Measurements from ENCODE around the gene TFF3. TPM values are rescaled to one million over a fixed set of nuclear protein-coding genes. Genes with fewer than 3 reads are reported as not detected.

The TFF3 gene
- total and polyA plus RNA-seq, 2 experiments from 2014 or later, result 0.38 TPM; not detected in 1

DNA sequence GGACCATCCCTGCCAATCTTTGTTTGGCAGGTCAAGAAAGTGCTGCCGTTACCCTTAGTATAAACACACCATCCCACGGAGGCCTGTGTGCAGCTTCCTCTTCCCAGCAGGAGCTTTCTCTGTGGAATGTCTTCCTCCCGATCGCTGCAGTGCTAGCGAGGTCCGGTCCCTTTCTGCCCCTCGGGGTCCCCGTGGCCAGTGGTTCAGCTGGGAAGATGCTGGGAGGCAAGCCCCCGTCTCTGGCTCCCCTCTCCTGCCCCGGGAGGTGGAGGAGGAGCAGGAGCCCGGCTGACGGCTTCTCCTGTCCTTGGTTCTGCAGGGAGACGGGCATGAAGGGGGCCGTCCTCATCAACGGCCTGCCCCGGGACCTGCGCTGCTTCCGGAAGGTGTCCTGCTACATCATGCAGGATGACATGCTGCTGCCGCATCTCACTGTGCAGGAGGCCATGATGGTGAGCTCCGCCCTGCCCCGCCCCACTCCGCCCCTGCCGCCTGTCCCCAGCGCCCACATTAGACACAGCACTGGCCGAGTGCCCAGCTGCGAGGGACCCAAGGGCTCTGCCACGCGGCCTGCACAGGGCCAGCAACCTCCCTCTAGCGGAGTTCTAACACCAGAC, 42.1 kb downstream of the TFF3 start:
- no peak overlapping the region for H3K4me3 ChIP-seq
- TF ChIP-seq, protein P1, sequence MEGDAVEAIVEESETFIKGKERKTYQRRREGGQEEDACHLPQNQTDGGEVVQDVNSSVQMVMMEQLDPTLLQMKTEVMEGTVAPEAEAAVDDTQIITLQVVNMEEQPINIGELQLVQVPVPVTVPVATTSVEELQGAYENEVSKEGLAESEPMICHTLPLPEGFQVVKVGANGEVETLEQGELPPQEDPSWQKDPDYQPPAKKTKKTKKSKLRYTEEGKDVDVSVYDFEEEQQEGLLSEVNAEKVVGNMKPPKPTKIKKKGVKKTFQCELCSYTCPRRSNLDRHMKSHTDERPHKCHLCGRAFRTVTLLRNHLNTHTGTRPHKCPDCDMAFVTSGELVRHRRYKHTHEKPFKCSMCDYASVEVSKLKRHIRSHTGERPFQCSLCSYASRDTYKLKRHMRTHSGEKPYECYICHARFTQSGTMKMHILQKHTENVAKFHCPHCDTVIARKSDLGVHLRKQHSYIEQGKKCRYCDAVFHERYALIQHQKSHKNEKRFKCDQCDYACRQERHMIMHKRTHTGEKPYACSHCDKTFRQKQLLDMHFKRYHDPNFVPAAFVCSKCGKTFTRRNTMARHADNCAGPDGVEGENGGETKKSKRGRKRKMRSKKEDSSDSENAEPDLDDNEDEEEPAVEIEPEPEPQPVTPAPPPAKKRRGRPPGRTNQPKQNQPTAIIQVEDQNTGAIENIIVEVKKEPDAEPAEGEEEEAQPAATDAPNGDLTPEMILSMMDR (IDR thresholded peaks at IDR 0.05; ENCODE audit: low read depth, low read length), result no peak
- no peaks in the 10 kb centered on the region for H3K4me1 ChIP-seq (ENCODE audit: low read depth)
- DNase-seq (ENCODE audit: low read depth in 1 of 2, low spot score in 1 of 2), result no peak
- H3K9me3 ChIP-seq (ENCODE audit: low read depth), result no peaks in the 10 kb centered on the region
- H3K27ac ChIP-seq, result no peak overlapping the region
- no peaks in the 10 kb centered on the region for H3K27me3 ChIP-seq
- H3K36me3 ChIP-seq, result no peaks in the 10 kb centered on the region

DNA sequence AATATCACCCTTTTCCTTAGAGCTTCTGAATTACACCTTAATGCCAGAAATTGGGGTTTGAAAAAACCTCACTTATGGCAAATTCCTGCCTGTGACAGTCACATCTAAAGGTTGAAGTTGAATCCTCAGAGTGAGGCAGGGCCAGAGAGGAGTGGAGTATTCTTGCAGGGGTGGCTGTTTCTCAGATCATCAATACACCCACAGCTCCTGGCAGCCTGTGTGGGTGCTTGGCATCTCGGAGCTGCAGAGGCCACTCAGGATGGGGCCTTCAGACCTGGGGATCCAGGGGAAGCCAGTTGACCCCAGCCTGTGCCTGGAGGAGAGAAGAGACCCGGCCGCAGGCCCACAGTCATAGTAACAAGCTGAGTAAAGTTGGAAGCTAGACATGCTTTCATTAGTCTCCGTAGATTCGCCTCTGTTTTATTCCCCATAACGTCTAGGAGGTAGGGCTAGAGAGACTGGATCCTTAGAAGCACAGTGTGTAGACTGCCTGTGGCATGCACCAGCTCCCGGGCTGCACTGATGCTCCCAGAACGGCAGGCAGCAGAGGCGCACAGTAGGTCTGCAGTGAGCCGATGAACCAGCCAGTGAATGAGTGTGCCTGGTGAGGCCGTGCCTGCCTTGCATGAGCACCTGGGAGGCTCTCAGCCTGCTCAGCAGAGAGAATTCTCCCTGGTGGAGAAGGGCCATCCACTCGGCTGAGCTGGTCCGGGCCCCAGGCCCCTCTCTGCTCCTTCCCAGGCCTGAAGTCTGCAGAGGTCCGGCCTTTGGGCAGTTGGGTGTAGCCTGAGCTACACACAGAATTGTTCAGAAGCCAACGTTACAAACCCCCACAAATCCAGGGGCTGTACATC, 42.9 kb downstream of the TFF3 start:
- no peak for DNase-seq (ENCODE audit: low read depth in 1 of 2, low spot score in 1 of 2)
- H3K4me3 ChIP-seq, result no peak overlapping the region
- H3K27ac ChIP-seq, result no peak overlapping the region
- TF ChIP-seq, protein P1 (IDR thresholded peaks at IDR 0.05; ENCODE audit: low read depth, low read length), result no peak
- H3K9me3 ChIP-seq (ENCODE audit: low read depth), result no peaks in the 10 kb centered on the region
- no peaks in the 10 kb centered on the region for H3K27me3 ChIP-seq
- no peaks in the 10 kb centered on the region for H3K36me3 ChIP-seq
- H3K4me1 ChIP-seq (ENCODE audit: low read depth), result no peaks in the 10 kb centered on the region

DNA sequence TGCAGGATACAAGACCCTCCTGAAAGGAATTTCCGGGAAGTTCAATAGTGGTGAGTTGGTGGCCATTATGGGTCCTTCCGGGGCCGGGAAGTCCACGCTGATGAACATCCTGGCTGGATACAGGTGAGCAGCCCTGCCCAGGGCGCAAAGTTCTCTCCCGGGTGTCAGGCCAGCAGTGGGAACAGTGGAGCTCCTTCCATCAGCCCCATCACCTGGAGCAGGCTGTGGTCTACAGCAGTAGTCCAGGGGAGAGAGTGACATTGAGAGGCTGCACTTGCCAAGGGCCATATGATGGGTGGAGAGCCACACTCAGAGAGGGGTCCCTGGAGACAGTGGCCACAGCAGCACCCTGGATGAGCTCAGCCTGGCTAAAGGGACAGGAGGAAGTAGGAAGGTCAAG, 44.1 kb downstream of the TFF3 start:
- TF ChIP-seq, protein P1 (IDR thresholded peaks at IDR 0.05; ENCODE audit: low read depth, low read length), result no peak
- H3K4me1 ChIP-seq (ENCODE audit: low read depth), result no peaks in the 10 kb centered on the region
- H3K9me3 ChIP-seq (ENCODE audit: low read depth), result no peaks in the 10 kb centered on the region
- no peaks in the 10 kb centered on the region for H3K27me3 ChIP-seq
- DNase-seq (ENCODE audit: low read depth in 1 of 2, low spot score in 1 of 2), result no peak
- no peaks in the 10 kb centered on the region for H3K36me3 ChIP-seq
- no peak overlapping the region for H3K27ac ChIP-seq
- no peak overlapping the region for H3K4me3 ChIP-seq

DNA sequence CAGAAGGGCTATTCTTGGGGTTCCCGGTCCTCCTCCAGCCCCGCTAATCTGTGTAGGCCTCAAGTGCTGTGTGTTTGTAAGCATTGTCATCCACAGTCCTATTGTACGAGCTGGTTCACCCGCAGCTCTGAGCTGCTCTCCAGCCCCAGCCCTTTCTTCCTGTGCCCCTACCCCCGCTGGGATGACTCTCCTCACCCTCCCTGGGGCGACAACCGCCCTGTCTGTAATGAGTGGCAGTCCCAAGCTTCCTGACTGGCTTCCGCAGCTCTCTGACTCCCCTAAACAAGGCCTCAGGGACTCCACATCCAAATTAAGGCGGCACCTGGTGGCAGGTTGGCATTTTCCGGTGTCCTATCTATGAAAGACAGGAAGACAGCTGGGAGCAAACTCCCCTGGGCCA, 45.8 kb downstream of the TFF3 start:
- TF ChIP-seq, protein P1 (IDR thresholded peaks at IDR 0.05; ENCODE audit: low read depth, low read length), result no peak
- H3K27ac ChIP-seq, result no peak overlapping the region
- no peaks in the 10 kb centered on the region for H3K9me3 ChIP-seq (ENCODE audit: low read depth)
- H3K4me1 ChIP-seq (ENCODE audit: low read depth), result no peaks in the 10 kb centered on the region
- no peak overlapping the region for H3K4me3 ChIP-seq
- no peaks in the 10 kb centered on the region for H3K27me3 ChIP-seq
- no peaks in the 10 kb centered on the region for H3K36me3 ChIP-seq
- DNase-seq (ENCODE audit: low read depth in 1 of 2, low spot score in 1 of 2), result no peak

DNA sequence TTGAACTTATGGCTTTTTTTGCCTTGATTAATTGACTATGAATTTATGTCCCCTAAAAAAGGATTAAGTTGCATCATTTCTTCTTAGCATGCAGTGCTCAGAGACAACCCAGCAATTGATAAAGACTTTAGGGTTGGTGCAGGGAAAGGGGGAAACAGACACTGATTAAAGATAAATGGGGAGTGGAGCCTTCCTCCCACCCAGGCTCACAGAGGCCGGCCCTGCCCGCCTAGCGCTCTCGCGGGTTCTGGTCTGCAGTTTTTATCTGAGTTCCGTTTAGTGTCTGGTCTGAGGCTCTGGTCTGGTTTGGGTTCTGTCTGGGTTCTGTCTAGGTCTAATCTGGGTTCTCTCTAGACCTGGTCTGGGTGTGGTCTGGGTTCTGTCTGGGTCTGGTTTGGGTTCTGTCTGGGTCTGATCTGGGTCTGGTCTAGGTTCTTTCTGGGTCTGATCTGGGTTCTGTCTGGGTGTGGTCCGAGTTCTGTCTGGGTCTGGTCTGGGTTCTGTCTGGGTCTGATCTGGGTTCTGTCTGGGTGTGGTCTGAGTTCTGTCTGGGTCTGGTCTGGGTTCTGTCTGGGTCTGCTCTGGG, 48.1 kb downstream of the TFF3 start:
- H3K27me3 ChIP-seq, result no peaks in the 10 kb centered on the region
- TF ChIP-seq, protein P1 (IDR thresholded peaks at IDR 0.05; ENCODE audit: low read depth, low read length), result no peak
- no peak overlapping the region for H3K27ac ChIP-seq
- no peak overlapping the region for H3K4me3 ChIP-seq
- H3K36me3 ChIP-seq, result no peaks in the 10 kb centered on the region
- no peak for DNase-seq (ENCODE audit: low read depth in 1 of 2, low spot score in 1 of 2)
- H3K4me1 ChIP-seq (ENCODE audit: low read depth), result peaks cover 10% of the 10 kb centered on the region
- no peaks in the 10 kb centered on the region for H3K9me3 ChIP-seq (ENCODE audit: low read depth)

Measured in cardiac muscle cell (in vitro differentiated cells and primary cell).